ACC112 (cell line): ENCODE measurements around the gene INHBB.
"Not testable (repeated sequence)": the region's sequence is repeated elsewhere in the genome, so short reads cannot be mapped to it uniquely, and the experiment has no call there.

Experiments
- H2AFZ ChIP-seq: fragments of 200-600 bp; sonication (generic); one replicate; pipeline ENCODE4 v1.6.0; 2017; ENCODE audit warnings: antibody characterized with exemption, low read length; ENCODE audit not compliant: unreplicated experiment
- H3K27ac ChIP-seq: fragments of 200-600 bp; sonication (generic); 2 replicates; pipeline ENCODE4 v1.5.1; 2014; ENCODE audit warnings: low read depth, mild to moderate bottlenecking, antibody characterized with exemption, low read length, moderate library complexity
- H3K27me3 ChIP-seq: fragments of 200-600 bp; sonication (generic); 2 replicates; pipeline ENCODE4 v1.6.1; 2014; ENCODE audit warnings: mild to moderate bottlenecking, antibody characterized with exemption, low read length, moderate library complexity, mixed read lengths; ENCODE audit not compliant: insufficient read depth
- H3K36me3 ChIP-seq: fragments of 200-600 bp; sonication (generic); 2 replicates; pipeline ENCODE4 v1.6.1; 2016; ENCODE audit warnings: mild to moderate bottlenecking, antibody characterized with exemption, low read length, moderate library complexity, mixed read lengths; ENCODE audit not compliant: insufficient read depth
- H3K4me1 ChIP-seq: fragments of 200-600 bp; sonication (generic); one replicate; pipeline ENCODE4 v1.6.1; 2016; ENCODE audit warnings: low read length, mixed read lengths; ENCODE audit not compliant: insufficient read depth, unreplicated experiment, control insufficient read depth
- H3K4me3 ChIP-seq: fragments of 200-600 bp; sonication (generic); 2 replicates; pipeline ENCODE4 v1.5.1; 2014; ENCODE audit warnings: mild to moderate bottlenecking, low read depth, low read length
- H3K79me2 ChIP-seq: fragments of 200-600 bp; sonication (generic); one replicate; pipeline ENCODE4 v1.6.0; 2016; ENCODE audit warnings: low read length; ENCODE audit not compliant: control insufficient read depth, unreplicated experiment, insufficient read depth

Gene INHBB

GRCh38 chr2:120390381-120391055, 44.6 kb downstream of the INHBB start:
- H3K27me3 ChIP-seq, result peaks cover 43% of the 10 kb centered on the region
- no peaks in the 10 kb centered on the region for H3K79me2 ChIP-seq
- H2AFZ ChIP-seq, result no peak overlapping the region
- no peaks in the 10 kb centered on the region for H3K36me3 ChIP-seq
- H3K27ac ChIP-seq, result no peak overlapping the region
- H3K4me1 ChIP-seq, result no peaks in the 10 kb centered on the region
- H3K4me3 ChIP-seq, result no peak overlapping the region

- H3K4me3 ChIP-seq, H3K79me2 ChIP-seq, H2AFZ ChIP-seq, H3K36me3 ChIP-seq, H3K27ac ChIP-seq, H3K4me1 ChIP-seq: not testable (repeated sequence)
- peaks cover 49% of the 10 kb centered on the region for H3K27me3 ChIP-seq
These were observed 45.4 kb downstream of the INHBB start for GRCh38 chr2:120391382-120391781.

GRCh38 chr2:120391911-120392665, 46.2 kb downstream of the INHBB start:
- Histone ChIP-seq H3K4me1 (no peaks in the 10 kb centered on the region), H3K27ac (no peak overlapping the region), H3K4me3 (no peak overlapping the region), H3K36me3 (no peaks in the 10 kb centered on the region), H2AFZ (no peak overlapping the region), H3K27me3 (peaks cover 53% of the 10 kb centered on the region), H3K79me2 (no peaks in the 10 kb centered on the region)

- H3K27ac ChIP-seq, result no peak overlapping the region
- H3K79me2 ChIP-seq, result no peaks in the 10 kb centered on the region
- H3K27me3 ChIP-seq, result peaks cover 46% of the 10 kb centered on the region
- H2AFZ ChIP-seq, result no peak overlapping the region
- H3K36me3 ChIP-seq, result no peaks in the 10 kb centered on the region
- no peaks in the 10 kb centered on the region for H3K4me1 ChIP-seq
- H3K4me3 ChIP-seq, result no peak overlapping the region
These were observed 47.0 kb downstream of the INHBB start for GRCh38 chr2:120392923-120393322.

GRCh38 chr2:120393456-120393855, 47.5 kb downstream of the INHBB start:
- no peaks in the 10 kb centered on the region for H3K36me3 ChIP-seq
- H3K27me3 ChIP-seq, result peaks cover 41% of the 10 kb centered on the region
- no peak overlapping the region for H3K27ac ChIP-seq
- no peak overlapping the region for H2AFZ ChIP-seq
- H3K4me1 ChIP-seq, result no peaks in the 10 kb centered on the region
- H3K4me3 ChIP-seq, result no peak overlapping the region
- H3K79me2 ChIP-seq, result no peaks in the 10 kb centered on the region

- Histone ChIP-seq H3K4me1 (no peaks in the 10 kb centered on the region), H3K27me3 (peaks cover 32% of the 10 kb centered on the region), H3K4me3 (no peak overlapping the region), H2AFZ (no peak overlapping the region), H3K27ac (no peak overlapping the region), H3K79me2 (no peaks in the 10 kb centered on the region), H3K36me3 (no peaks in the 10 kb centered on the region)
These were observed 48.8 kb downstream of the INHBB start for GRCh38 chr2:120394764-120395163.

- Histone ChIP-seq H3K27me3 (peaks cover 28% of the 10 kb centered on the region), H3K79me2 (no peaks in the 10 kb centered on the region), H3K4me3 (no peak overlapping the region), H2AFZ (no peak overlapping the region), H3K4me1 (no peaks in the 10 kb centered on the region), H3K36me3 (no peaks in the 10 kb centered on the region), H3K27ac (no peak overlapping the region)
These were observed 49.5 kb downstream of the INHBB start for GRCh38 chr2:120395221-120396012.

GRCh38 chr2:120396013-120396860, 50.3 kb downstream of the INHBB start:
- peaks cover 28% of the 10 kb centered on the region for H3K27me3 ChIP-seq
- H3K27ac ChIP-seq, result no peak overlapping the region
- H3K4me3 ChIP-seq, result no peak overlapping the region
- no peak overlapping the region for H2AFZ ChIP-seq
- no peaks in the 10 kb centered on the region for H3K4me1 ChIP-seq
- H3K36me3 ChIP-seq, result no peaks in the 10 kb centered on the region
- H3K79me2 ChIP-seq, result no peaks in the 10 kb centered on the region

GRCh38 chr2:120396861-120397811, 51.2 kb downstream of the INHBB start:
- H3K27ac ChIP-seq, result no peak overlapping the region
- no peaks in the 10 kb centered on the region for H3K79me2 ChIP-seq
- H3K27me3 ChIP-seq, result peaks cover 28% of the 10 kb centered on the region
- no peak overlapping the region for H3K4me3 ChIP-seq
- no peak overlapping the region for H2AFZ ChIP-seq
- H3K36me3 ChIP-seq, result no peaks in the 10 kb centered on the region
- H3K4me1 ChIP-seq, result no peaks in the 10 kb centered on the region
